Measurements from ENCODE around the gene ADAMTSL5.
"Not testable (repeated sequence)": the region's sequence is repeated elsewhere in the genome, so short reads cannot be mapped to it uniquely, and the experiment has no call there.

The ADAMTSL5 gene

DNA sequence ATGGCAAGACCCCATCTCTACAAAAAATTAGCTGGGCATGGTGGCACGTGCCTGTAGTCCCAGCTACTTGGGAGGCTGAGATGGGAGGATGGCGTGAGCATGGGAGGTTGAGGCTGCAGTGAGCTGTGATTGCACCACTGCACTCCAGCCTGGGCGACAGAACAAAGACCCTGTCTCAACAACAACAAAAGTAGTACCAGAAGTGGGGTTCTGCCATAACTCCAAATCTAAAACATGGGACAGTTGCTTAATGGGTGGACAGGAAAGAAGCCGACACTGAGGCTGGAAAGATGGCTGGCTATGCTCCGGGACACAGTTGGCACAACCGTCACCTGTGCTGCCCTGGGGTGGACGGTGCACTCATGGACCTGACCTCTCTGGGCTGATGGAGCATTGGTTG lies 22.9 kb upstream of the ADAMTSL5 start:
- H3K36me3 Mint-ChIP-seq, H3K4me3 Mint-ChIP-seq, H3K4me1 Mint-ChIP-seq, H3K9me3 Mint-ChIP-seq, H3K27ac Mint-ChIP-seq, ATAC-seq: not testable (repeated sequence)
- peaks cover 55% of the 10 kb centered on the region for H3K27me3 Mint-ChIP-seq

DNA sequence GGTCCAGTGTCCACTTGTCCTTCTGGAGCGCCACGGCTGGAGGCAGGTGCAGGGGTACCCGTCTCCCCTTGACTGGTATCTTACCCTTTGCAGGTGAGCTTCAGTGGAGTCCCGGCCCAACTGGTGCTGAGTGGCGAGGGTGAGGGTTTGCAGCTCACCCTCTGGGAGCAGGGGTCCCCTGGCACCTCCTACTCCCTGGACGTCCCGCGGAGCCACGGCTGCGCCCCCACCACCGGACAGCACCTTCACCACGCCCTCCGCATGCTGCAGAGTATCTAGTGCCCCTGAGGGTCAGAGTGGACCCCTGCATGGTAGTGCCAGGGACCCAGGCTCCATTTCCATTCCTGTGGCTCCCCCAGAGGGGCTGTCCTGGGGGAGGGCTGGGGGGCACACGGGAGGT lies 22.2 kb upstream of the ADAMTSL5 start:
- H3K4me1 Mint-ChIP-seq = no peaks in the 10 kb centered on the region
- no peak overlapping the region for H3K4me3 Mint-ChIP-seq
- no peaks in the 10 kb centered on the region for H3K36me3 Mint-ChIP-seq
- ATAC-seq = no peak
- H3K27me3 Mint-ChIP-seq = peaks cover 55% of the 10 kb centered on the region
- H3K9me3 Mint-ChIP-seq = no peaks in the 10 kb centered on the region
- no peak overlapping the region for H3K27ac Mint-ChIP-seq

DNA sequence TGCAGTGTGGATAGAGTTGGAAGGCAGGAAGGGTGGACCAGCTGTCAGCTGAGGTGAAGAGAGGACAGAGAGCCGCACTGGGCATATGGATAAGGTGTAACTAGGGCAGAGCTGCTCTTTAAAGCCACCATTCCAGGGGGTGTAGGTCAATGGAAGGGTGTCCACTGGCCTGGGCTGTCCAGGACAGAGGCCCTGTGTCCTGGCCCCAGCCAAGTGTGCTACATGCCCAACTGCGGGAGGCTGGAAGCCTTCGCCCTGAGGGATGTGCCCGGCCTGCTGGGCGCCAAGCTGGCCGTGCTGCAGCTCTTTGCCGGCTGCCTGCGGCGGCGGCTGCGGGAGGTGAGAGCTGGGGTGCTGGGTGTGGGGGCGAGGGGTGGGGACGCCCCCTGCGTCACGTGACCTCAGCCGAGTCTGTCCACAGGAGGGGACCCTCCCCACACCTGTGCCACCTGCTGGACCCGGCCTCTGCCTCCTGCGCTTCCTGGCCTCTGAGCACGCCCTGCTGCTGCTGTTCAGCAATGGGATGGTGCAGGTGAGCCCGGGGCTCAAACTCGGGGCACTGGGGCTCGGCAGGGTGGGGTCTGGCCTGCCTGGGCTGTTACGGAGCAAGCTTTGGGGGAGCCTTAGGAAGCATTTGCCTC lies 20.8 kb upstream of the ADAMTSL5 start:
- no peak overlapping the region for H3K4me3 Mint-ChIP-seq
- H3K4me1 Mint-ChIP-seq = no peaks in the 10 kb centered on the region
- ATAC-seq = no peak

DNA sequence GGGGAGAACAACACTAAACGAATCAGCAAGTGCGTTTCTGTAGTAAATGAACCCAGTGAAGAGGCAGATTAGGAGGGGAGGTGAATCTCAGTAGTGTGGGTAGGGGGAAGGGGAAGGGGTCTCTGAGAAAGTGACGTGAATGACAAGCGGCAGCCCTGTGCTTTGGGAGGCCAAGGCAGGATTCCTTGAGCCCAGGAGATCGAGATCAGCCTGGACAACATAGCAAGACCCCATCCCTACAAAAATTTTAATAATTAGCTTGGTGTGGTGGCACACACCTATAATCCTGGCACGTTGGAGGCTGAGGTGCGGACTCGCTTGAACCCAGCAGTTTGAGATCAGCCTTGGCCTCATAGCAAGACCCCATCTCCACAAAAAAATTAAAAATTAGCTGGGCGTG lies 19.2 kb upstream of the ADAMTSL5 start:
- H3K4me1 Mint-ChIP-seq = no peaks in the 10 kb centered on the region

More for the DNA sequence above, 20.8 kb upstream of the ADAMTSL5 start:
- Mint-ChIP-seq H3K9me3 (no peaks in the 10 kb centered on the region), H3K27me3 (peaks cover 65% of the 10 kb centered on the region), H3K27ac (no peak overlapping the region), H3K36me3 (no peaks in the 10 kb centered on the region)

DNA sequence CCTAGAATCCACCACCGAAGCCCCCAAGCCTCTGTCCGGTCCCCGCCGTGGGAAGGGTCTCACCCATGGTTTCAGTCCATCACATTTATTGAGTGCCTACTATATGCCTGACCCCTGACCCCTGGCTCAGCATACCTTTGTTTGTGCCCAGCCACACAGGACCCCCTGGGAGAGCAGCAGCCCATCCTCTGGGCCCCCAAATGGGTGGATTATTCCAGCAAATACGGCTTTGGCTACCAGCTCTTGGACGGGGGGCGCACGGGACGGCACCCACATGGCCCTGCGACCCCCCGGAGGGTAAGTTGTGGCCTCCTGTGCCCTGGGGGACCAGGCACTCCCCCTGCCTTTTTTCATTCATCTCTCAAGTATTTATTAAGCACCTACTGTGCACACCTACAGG lies 18.8 kb upstream of the ADAMTSL5 start:
- no peak for ATAC-seq
- no peaks in the 10 kb centered on the region for H3K36me3 Mint-ChIP-seq
- H3K4me1 Mint-ChIP-seq = no peaks in the 10 kb centered on the region
- H3K4me3 Mint-ChIP-seq = no peak overlapping the region
- no peaks in the 10 kb centered on the region for H3K9me3 Mint-ChIP-seq
- H3K27ac Mint-ChIP-seq = no peak overlapping the region
- H3K27me3 Mint-ChIP-seq = peaks cover 79% of the 10 kb centered on the region

More for the DNA sequence above, 19.2 kb upstream of the ADAMTSL5 start:
- Mint-ChIP-seq H3K27me3 (peaks cover 75% of the 10 kb centered on the region), H3K27ac (no peak overlapping the region), H3K9me3 (no peaks in the 10 kb centered on the region), H3K4me3 (no peak overlapping the region), H3K36me3 (no peaks in the 10 kb centered on the region)
- no peak for ATAC-seq

DNA sequence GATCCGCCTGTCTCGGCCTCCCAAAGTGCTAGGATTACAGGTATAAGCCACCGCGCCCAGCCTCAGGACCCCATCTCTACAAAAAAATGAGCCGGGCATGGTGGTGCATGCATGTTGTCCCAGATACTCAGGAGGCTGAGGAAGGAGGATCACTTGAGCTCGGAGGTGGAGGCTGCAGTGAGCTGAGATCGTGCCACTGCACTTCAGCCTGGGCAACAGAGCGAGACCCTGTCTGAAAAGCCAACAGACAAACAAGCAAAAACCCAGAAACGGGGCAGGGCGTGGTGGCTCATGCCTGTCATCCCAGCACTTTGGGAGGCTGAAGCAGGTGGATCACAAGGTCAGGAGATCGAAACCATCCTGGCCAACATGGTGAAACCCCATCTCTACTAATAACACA lies 18.0 kb upstream of the ADAMTSL5 start:
- H3K36me3 Mint-ChIP-seq, H3K9me3 Mint-ChIP-seq, ATAC-seq, H3K4me3 Mint-ChIP-seq, H3K27ac Mint-ChIP-seq, H3K4me1 Mint-ChIP-seq: not testable (repeated sequence)
- H3K27me3 Mint-ChIP-seq = peaks cover 86% of the 10 kb centered on the region

DNA sequence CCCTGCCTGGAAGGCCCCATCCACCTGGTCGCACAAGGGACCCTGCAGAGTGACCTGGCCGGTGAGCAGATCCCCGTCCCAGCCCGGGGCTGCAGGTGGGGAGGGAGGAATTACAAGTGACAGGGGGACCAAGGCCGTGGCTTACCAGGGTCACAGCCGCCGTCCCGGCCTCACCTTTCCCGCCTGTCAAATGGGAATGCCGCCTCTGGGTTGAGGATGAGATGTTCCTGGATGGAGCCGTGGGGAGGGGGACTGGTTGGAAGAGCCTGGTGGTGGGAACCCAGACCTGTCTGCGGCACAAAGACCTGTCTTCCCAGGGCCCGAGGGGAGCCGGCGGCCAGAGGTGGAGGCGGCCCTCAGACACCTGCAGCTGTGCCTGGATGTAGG lies 16.6 kb upstream of the ADAMTSL5 start:
- Mint-ChIP-seq H3K36me3 (no peaks in the 10 kb centered on the region), H3K27me3 (peaks cover 88% of the 10 kb centered on the region), H3K27ac (no peak overlapping the region)

DNA sequence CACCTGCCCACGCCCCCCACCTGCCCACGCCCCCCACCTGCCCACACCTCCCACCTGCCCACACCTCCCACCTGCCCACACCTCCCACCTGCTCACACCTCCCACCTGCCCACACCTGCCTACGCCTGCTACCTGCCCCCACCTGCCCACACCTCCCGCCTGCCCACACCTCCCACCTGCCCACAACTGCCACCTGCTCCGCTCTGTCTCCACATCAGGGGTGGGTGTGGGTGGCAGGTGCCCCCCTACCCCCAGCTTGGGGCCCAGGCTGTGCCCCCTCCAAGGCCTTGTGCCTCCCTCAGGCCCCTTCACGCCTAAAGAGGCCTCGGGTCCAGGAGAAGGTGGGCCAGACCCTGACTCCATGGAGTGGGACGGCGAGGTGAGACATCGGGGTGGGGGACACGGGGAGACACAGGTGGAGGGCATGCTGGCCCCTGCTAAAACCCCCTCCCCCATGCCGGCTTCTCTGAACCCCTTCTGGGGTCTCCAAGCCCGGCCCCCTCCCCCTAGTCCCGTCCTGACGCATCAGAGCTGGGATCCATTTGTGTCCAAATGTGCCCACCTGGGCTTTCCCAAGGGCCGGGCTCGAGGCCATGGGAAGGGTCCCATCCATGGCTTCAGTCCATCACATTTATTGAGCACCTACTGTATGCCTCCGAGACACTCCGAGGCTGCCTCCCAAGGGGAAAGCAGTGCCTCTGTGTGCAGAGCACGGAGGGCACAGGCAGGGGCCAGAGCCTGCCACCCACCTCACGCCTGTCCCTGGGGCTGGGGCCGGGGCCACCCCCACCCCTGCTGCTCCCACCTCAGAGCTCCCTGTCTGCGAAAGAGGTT lies 16.0 kb upstream of the ADAMTSL5 start:
- Mint-ChIP-seq H3K9me3 (no peaks in the 10 kb centered on the region), H3K4me1 (peaks cover 8% of the 10 kb centered on the region), H3K27ac (no peak overlapping the region), H3K36me3 (no peaks in the 10 kb centered on the region), H3K27me3 (peaks cover 88% of the 10 kb centered on the region), H3K4me3 (no peak overlapping the region)
- no peak for ATAC-seq

More for the DNA sequence above, 16.6 kb upstream of the ADAMTSL5 start:
- Mint-ChIP-seq H3K4me3 (no peak overlapping the region), H3K4me1 (peaks cover 5% of the 10 kb centered on the region), H3K9me3 (no peaks in the 10 kb centered on the region)
- no peak for ATAC-seq

DNA sequence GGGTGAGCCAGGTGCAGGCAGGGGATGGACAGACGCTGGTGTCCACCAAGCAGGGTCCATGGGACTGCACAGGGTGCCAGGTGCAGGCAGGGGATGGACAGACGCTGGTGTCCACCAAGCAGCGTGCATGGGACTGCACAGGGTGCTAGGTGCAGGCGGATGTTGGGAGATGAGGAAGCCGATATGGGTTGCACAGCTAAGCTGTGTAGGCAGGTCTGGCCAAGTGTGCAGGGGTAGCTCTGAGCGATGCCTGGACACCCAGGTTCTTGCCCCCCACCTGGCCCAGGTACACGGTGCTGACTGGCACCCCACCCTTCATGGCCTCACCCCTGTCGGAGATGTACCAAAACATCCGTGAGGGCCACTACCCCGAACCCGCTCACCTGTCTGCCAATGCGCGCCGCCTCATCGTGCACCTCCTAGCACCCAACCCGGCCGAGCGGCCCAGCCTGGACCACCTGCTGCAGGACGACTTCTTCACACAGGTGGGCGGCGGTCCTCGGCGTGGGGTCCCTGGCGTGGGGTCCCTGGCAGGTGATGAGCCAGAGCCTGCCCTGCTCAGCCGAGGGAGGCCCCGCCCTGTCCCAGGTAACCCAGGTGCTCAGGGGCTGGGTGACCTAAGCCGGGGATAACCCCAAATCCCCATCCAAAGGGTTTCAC lies 15.0 kb upstream of the ADAMTSL5 start:
- Mint-ChIP-seq H3K4me1 (peaks cover 8% of the 10 kb centered on the region), H3K27me3 (peaks cover 86% of the 10 kb centered on the region), H3K27ac (no peak overlapping the region), H3K9me3 (no peaks in the 10 kb centered on the region), H3K36me3 (no peaks in the 10 kb centered on the region), H3K4me3 (no peak overlapping the region)
- ATAC-seq = no peak

DNA sequence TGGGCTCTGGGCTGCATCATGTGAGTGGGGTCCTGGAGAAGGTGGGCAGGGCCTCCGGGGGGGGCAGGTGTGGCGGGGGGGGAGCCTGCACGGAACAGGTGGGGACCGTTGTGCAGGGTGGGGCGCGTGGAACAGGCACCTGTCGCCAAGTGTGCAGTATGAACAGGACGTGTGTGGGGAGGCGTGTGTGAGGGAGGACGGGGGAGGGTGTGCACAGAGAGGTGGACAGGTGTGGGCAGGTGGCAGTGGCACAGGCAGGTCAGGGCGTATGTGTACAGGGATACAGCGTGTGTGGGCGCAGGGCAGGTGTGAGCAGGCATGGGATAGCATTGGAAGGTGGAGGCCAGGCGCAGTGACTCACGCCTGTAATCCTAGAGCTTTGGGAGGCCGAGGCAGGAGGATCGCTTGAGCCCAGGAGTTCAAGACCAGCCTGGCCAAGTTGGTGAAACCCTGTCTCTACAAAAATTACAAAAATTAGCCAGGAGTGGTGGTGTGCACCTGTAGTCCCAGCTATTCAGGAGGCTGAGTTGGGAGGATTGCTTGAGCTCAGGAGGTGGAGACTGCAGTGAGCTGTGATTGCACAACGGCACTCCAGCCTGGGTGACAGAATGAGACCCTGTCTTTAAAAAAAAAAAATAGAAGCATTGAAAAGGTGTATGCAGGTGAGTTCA lies 14.3 kb upstream of the ADAMTSL5 start:
- H3K4me3 Mint-ChIP-seq = no peak overlapping the region
- no peaks in the 10 kb centered on the region for H3K9me3 Mint-ChIP-seq
- ATAC-seq = no peak

DNA sequence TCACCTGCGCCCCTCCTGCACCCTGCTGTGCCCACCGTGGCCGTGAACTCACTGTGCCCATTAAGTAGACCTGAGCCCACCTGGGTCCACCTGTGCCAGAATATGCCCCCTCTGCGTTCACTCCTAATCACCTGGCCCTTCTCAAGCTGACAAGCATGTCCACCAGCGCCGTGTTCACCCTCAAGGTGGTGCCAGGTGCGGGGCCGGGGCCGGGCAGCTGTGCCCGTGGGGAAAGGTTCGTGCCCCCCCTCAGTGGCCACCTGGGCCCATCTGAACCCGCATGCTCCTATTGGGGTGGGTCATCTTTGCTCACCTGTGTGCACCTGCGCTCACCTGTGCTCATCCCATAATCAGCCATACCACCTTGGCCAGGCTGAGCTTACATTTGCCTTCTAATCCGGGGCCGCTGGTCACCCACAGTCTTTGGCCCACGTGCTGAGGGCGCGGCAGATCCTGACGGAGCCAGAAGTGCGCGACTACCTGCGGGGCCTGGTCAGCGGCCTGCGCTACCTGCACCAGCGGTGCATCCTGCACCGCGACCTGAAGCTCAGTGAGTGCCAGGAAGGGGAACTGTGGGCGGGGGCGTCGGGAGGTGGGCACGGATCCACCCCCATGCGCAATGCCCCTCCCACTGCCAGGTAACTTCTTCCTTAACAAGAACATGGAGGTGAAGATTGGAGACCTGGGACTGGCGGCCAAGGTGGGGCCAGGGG lies 13.4 kb upstream of the ADAMTSL5 start:
- Mint-ChIP-seq H3K4me1 (peaks cover 8% of the 10 kb centered on the region), H3K4me3 (no peak overlapping the region)

More for the DNA sequence above, 14.3 kb upstream of the ADAMTSL5 start:
- peaks cover 87% of the 10 kb centered on the region for H3K27me3 Mint-ChIP-seq
- peaks cover 8% of the 10 kb centered on the region for H3K4me1 Mint-ChIP-seq
- H3K36me3 Mint-ChIP-seq = no peaks in the 10 kb centered on the region
- no peak overlapping the region for H3K27ac Mint-ChIP-seq

DNA sequence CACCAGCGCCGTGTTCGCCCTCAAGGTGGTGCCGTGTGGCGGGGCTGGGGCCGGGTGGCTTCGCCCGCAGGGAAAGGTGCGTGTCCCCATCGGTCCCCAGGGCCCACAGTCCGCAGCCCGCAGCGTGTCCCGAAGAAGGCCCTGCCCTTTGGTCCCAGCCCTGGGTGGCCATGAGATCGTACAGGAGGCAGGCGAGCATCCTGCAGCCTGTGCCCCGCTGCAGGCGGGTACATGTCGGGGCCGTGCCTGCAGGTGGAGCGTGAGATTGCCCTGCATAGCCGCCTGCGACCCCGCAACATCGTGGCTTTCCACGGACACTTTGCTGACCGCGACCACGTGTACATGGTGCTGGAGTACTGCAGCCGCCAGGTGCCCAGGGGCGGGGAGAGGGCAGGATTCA lies 12.5 kb upstream of the ADAMTSL5 start:
- no peak overlapping the region for H3K4me3 Mint-ChIP-seq
- H3K27me3 Mint-ChIP-seq = peaks cover 81% of the 10 kb centered on the region
- H3K9me3 Mint-ChIP-seq = no peaks in the 10 kb centered on the region
- no peak overlapping the region for H3K27ac Mint-ChIP-seq
- H3K36me3 Mint-ChIP-seq = no peaks in the 10 kb centered on the region
- ATAC-seq = no peak
- peaks cover 8% of the 10 kb centered on the region for H3K4me1 Mint-ChIP-seq

More for the DNA sequence above, 13.4 kb upstream of the ADAMTSL5 start:
- ATAC-seq = no peak
- H3K9me3 Mint-ChIP-seq = no peaks in the 10 kb centered on the region
- no peaks in the 10 kb centered on the region for H3K36me3 Mint-ChIP-seq
- peaks cover 87% of the 10 kb centered on the region for H3K27me3 Mint-ChIP-seq
- no peak overlapping the region for H3K27ac Mint-ChIP-seq

DNA sequence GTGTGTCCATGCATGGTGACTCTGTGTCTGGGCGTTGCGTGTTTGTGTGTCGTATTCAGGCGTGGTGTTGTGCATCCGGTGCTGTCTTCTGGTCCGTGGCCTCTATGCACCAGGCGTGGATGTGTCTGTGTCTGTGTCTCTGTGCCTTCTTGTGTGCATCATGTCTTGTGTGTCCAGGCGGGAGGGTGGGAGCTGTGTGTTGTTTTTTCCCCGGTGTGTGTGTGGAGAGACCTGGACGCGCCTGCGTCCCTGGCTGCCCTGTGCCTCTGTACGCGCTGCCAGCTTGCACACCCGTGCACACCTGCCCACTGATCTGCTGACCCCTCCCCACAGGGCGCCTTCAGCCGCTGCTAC lies 12.1 kb upstream of the ADAMTSL5 start:
- no peak overlapping the region for H3K4me3 Mint-ChIP-seq
- peaks cover 8% of the 10 kb centered on the region for H3K4me1 Mint-ChIP-seq
- H3K27me3 Mint-ChIP-seq = peaks cover 77% of the 10 kb centered on the region
- ATAC-seq = no peak
- H3K27ac Mint-ChIP-seq = no peak overlapping the region
- no peaks in the 10 kb centered on the region for H3K36me3 Mint-ChIP-seq
- no peaks in the 10 kb centered on the region for H3K9me3 Mint-ChIP-seq

DNA sequence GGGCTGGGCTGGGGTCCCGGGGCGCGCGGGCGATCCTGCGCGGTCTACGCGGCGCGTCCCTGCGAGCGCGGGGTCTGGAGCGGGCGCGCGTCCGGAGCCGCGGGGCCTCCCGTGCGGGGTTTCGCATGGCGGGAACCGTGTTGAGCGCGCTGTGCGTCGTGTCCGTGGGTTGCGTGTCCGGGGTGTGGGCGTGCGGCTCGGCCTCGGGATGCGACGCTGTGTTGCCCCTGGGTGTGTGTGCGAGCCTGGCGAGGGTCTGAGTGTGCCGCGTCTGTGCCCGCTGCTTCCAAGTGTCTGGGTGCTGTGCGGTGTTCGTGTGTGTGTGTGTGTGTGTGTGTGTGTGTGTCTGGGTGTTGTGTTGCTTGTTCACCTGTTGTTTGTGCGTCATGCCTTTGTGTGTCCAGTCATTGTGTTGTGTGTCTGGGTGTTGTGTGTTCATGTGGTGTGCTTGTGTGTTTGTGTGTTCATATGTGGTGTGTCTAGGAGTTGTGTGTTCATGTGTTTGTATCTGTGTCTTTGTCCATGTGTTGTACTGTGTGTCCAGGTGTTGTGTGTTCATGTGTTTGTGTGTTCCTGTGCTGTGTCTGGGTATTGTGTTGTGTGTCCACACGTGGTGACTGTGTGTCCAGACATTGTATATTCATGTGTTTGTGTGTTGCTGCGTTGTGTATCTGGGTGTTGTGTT lies 11.6 kb upstream of the ADAMTSL5 start:
- Mint-ChIP-seq H3K4me1 (peaks cover 8% of the 10 kb centered on the region), H3K27ac (no peak overlapping the region), H3K9me3 (no peaks in the 10 kb centered on the region), H3K4me3 (no peak overlapping the region), H3K27me3 (peaks cover 72% of the 10 kb centered on the region), H3K36me3 (no peaks in the 10 kb centered on the region)
- no peak for ATAC-seq

Measured in stimulated activated memory B cell treated with anti-CD40 and anti-IgM and Interleukin-4, amounts not matched to agents 10 μg/mL and 1 μg/mL and 100 μg/mL, for 72 hours (primary cell).